ENCODE measurements around the gene SLC35A3.
"Not testable (repeated sequence)": the region's sequence is repeated elsewhere in the genome, so short reads cannot be mapped to it uniquely, and the experiment has no call there.

The SLC35A3 gene

DNA sequence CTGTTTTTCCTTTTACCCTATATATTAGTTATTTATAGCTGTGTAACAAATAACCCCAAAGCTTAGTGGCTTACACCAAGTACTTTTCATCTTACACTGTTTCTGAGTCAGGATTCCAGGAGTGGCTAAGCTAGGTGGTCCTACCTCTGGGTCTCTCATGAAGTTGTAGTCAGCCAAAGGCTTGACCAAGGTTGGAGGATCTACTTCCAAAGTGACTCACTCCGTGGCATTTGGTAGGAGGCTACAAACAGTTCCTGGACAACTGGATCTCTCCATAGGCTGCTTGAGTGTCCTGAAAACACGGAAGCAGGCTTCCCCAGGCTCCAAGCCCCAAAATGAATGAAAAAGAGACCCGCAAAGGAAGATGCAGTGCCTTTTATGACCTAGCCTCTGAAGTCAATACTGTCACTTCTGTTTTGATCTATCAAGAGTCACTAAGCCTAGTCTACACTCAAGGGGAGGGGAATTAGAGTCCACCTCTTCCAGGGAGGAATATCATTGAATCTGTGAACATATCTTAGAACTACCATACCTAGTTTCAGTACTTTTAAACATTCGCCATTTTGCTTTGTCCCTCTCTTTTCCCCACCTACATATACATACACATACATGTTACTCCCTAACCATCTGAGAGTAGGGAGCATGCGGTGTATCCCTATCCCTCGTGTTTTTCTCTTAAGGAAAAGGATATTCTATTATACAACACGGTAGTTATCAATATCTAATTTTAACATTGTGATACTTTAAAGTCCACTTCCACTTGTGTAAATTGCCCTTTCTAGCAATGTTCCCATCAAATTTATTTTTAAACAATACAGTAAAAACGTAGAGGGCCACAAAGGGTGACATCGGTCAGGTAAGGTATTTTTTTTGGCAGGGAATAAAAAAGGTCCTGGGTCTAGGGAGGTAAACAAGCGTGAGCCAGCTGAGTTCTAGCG lies 67.2 kb downstream of the SLC35A3 start:
- DNase-seq (ENCODE audit: low read depth), result no peak

DNA sequence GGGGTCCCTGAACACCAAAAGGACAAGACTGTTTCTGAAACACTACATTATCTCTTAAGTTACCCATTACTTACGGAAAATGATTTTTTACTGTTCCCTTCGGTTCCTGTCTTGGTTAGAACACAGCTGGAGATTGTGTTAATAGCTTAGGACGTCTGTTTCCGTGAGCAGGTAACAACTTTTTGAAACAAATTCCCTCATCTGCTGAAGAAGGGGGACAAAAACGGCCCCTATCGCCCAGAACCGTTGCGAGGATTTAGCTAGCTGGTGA lies 67.8 kb downstream of the SLC35A3 start:
- DNase-seq (ENCODE audit: low read depth), result no peak

DNA sequence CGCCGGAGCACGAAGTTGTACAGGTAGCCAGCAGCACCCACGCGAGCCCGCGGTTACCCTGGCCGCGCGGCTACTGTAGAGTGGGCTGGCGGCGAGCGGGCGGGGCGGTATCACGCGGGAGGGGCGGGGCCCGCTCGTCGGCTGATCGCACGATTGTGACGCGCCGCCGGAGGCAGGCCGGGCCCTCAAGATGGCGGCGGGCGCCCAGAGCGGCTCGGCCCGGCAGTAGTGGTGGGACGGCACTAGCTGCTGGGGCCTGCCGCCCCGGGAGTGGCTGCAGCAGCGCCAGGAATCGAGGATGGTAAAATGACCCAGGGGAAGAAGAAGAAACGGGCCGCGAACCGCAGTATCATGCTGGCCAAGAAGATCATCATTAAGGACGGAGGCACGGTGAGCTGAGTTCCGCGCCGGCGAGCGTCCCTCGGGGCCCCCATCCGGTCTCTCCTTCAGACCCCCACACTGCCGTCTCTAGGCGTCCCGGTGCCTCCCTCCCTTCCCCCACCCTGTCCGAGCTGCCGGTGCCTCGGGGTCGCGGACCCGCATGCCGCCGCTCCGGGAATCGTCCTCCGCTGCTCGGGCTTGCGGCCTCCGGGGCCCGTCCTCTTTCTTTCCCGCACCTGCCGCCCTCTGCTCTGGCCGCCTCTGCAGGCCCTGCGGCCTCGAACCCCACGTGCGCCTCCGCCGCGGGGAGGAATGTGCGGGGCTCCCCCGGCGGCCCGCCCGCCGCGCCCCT lies 68.3 kb downstream of the SLC35A3 start:
- peak; percentile 91 for DNase-seq (ENCODE audit: low read depth)

DNA sequence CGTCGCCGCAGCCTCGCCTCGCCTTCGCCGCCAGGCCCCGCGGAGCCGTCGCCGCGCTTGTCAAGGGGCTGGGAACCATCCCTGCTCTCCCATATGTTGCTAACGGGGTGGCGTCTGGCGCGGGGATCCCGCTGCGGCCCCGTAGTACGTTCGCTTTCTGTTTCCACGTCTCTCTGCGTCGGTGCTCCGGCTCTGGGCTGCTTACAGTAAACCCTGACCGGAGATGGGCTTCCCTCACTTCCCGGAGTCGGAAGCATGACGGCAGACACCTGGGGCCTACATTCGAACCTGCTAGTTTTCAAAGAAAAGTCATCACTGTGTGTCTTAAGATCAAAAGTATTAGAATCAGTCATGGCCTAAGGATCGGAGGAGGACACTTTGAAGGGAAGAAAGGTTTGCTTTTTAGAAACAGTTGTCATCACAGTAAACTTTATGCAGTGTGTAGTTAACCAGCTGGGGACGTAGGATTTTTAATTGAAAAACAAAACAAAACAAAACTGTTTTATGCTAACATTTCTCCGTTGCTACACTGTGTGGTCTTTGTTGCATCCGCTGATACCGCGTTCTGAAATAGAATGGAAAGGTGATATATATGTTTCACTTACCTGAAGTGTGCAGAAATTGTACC lies 69.0 kb downstream of the SLC35A3 start:
- peak; percentile 74 for DNase-seq (ENCODE audit: low read depth)

DNA sequence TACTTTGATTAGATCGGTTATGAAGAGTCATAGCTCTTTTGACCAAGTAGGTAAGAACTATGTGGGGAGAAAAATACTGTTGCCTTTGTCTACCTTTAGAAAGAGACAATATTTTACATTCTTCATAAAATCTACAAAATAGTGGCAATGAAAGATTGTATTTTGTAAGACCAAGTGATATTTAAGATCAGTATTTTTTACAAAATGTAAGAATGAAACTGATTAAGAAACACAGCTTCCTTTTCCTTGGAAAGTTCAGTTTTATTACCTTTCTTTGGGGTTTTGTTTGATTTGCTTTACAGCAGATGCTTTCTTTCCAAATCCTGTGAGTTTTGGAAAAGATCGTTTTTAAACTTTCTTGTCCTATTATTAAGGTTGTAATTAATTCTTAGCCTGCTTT lies 69.8 kb downstream of the SLC35A3 start:
- DNase-seq (ENCODE audit: low read depth), result no peak

DNA sequence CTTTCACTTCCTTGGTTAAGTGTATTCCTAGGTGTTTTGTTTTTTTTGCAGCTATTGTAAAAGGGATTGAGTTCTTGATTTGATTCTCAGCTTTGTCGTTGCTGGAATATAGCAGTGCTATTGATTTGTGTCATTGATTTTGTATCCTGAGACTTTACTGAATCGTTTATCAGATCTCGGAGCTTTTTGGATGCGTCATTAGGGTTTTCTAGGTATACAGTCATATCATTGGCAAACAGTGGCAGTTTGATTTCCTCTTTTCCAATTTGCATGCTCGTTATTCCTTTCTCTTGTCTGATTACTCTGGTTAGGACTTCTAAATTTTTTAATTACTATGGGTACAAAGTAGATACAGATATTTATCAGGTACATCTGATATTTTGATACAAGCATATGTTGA lies 75.4 kb downstream of the SLC35A3 start:
- DNase-seq (ENCODE audit: low read depth), result no peak

DNA sequence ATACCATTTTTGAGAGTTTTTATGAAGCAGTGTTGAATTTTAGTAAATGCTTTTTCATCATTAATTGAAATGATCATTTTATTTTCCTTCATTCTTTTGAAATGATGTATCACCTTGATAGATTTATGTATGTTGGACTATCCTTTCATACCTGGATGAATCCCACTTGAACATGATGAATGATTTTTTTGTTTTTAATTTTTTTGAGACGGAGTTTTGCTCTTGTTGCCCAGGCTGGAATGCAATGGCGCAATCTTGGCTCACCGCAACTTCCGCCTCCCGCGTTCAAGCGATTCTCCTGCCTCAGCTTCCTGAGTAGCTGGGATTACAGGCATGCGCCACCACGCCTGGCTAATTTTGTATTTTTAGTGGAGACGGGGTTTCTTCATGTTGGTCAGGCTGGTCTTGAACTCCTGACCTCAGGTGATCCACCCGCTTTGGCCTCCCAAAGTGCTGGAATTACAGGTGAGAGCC lies 77.5 kb downstream of the SLC35A3 start:
- not testable (repeated sequence) for DNase-seq (ENCODE audit: low read depth)

DNA sequence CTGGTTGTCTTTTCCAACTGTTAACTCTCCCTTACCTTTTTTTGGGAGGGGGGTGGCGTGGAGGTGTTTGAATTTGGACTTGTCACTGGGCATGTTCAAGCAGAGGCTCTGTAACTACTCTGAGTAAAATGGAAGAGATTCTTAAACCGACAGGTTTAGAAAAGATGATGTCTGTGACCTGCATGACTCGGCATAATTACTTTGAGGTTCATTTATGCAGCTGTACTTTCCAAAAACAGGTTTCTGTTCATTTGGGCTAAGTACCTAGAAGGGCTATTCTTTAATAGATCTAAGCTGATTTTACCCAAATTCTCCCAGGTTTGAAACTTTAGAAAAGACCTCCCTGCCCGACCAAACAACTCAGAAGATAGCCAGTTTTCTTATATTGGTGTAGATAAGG lies 80.3 kb downstream of the SLC35A3 start:
- no peak for DNase-seq (ENCODE audit: low read depth)

DNA sequence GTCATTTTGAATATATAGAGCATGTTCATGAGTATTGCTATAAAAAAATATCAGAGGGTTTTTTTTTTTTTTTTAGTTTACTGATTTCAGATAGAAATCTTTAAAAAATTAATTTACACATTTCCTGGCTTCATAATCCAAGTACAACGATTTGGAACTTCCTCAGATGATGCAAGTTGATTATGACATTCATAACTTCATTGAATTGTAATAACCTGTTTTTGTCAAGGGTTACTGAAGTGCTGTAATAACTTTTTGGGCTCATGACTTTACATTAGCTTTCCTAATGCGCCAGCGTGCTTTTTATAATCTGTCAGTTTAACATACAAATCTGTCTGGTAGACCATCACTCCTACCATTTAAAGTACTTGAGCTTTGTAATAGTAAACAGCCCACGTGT lies 81.6 kb downstream of the SLC35A3 start:
- DNase-seq (ENCODE audit: low read depth), result no peak

DNA sequence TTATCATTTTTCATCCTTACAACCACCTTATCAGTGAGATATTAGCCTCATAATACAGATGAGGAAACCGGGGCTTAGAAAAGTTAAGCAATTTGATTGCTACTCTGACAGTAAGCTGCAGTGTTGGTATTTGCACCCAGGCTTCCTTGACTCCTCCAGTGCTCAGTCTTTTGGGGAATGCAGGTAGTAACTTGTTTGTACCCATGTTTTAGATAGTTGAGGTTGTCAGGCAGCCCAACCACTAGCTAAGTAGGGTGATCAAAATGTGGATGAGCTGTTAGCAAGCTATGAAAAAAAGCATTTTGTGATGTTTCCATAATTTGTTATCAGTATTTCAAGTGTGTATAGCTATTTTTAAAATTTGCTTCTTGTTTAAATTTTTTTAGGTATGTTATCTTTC lies 82.1 kb downstream of the SLC35A3 start:
- no peak for DNase-seq (ENCODE audit: low read depth)

DNA sequence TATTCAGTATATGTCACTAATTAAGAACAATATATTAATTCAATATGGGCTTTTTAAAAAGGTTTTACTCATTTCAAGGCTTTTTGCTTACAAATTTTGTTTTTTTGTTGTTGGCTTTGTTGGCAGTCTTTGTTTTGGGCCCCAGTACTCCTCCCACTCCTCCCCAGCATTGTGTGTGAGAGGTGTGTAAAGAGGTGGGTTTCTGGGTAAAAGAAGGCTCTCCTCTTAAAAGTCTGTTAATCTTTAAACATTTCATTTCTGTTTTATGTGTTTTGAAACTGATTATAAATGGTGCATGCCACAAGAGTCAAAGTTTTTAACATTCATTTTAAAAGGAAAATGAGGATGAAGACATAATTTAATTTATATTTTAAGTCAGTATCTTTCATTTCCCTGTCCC lies 83.3 kb downstream of the SLC35A3 start:
- no peak for DNase-seq (ENCODE audit: low read depth)

DNA sequence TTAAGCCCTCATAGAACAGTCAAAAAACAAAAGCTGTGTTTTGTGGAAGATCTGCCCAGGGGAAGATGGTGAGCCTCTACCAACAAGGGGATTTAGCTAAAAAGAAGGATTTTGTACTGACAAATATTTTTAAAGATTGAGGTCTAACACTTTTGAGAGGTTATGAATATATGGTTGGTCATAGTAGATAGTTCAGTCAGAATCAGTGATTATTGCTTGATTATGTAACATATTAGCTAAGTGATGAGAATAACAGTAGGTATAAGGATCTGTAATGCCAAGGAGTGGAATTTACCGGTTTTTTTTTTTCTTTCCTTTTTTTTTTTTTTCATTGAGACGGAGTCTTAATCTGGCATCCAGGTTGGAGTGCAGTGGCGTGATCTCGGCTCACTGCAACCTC lies 83.9 kb downstream of the SLC35A3 start:
- no peak for DNase-seq (ENCODE audit: low read depth)

DNA sequence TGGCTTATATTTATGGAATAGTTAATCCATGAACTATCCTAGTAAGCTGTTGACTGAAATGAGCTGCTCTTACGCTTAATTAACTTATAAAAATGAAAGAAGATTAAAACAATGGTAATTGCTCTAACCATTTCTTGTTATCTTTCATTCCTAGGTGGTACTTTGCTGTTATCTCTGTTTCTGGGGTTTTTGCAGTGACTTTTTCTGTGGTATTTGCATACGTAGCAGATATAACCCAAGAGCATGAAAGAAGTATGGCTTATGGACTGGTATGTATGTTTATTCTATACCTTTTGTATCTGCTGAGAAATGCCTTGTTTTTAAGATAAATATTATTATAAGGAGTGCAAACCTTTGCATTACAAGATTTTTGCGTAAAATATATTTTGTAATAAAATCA lies 91.9 kb downstream of the SLC35A3 start:
- DNase-seq (ENCODE audit: low read depth), result no peak

DNA sequence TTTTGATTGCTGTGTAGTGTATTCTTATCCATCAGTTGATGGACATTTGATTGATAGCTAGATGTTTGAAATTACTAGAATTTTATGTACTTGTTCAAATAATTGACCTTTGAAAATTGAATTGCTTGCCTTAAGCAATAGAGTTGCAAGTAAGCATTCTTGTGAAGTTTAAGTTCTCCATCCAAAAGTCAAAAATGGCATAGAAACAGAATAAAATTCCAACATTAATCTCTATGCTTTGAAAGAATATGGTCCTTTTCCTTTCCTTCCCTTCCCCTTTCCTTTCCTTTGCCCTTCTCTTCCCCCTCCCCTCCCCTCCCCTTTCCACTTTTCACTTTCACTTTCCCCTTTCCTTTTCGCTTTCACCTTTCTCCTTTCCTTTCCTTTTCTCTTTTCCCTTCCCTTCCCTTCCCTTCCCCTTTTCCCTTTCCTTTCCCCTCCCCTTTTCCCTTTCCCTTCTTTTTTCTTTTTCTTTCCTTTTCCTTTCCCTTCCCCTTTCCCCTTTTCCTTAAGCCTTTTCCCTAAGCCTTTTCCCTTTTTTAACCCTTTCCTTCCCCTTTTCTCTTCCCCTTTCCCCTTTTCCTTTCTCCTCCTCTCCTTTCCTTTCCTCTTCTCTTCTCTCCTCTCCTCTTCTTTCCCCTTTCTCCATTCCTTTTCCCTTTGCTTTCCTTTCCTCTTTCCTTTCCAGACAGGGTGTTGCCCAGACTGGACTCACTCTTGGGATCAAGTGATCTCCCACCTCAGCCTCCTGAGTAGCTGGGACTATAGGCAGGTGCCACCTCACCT lies 95.6 kb downstream of the SLC35A3 start:
- no peak for DNase-seq (ENCODE audit: low read depth)

DNA sequence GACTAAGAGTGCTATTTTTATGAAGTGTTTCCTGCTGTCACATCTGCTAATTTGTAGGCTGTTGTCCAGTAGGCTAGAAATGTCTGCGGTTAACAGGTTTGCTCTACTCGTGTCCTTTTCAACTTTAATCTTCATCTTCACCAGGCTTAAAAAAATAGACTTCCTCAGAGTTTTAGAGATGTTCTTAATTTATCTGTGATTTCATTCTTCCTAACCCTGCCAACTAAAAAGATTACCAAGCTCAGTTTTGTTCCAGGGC lies 96.1 kb downstream of the SLC35A3 start:
- no peak for DNase-seq (ENCODE audit: low read depth)

DNA sequence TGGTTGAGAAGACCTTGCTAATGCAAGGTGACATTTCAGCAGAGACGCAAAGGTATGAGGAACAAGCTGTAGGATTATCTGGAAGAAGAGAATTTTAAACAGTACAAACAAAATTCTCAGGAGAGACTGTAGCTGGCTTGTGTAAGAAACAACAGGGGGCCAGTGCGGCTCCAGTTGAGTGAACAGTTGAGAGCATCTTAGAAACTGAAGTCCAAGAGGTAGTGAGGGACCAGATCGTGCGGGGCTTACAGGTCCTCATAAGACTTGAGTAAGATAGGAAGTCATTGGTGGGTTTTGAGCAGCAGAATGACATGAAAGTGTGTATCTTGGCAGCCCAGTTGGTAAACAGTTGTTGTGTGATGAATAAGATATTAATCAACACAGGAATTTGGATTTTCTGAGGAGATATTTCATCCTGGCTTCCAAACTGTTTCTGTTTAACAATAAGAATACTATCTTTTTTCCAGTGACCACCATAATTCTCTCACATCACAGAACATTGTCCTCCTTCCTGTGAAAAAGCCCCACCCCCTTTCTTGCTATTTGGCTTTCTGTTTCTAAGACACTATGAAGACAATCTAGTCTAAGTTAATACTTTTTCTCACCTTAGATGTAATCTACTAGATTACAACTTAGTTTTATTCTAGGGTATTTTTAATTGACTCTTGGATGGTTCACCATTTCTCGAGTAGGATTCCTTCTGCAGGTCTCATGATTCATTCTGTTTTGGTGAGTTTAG lies 100.6 kb downstream of the SLC35A3 start:
- no peak for DNase-seq (ENCODE audit: low read depth)

DNA sequence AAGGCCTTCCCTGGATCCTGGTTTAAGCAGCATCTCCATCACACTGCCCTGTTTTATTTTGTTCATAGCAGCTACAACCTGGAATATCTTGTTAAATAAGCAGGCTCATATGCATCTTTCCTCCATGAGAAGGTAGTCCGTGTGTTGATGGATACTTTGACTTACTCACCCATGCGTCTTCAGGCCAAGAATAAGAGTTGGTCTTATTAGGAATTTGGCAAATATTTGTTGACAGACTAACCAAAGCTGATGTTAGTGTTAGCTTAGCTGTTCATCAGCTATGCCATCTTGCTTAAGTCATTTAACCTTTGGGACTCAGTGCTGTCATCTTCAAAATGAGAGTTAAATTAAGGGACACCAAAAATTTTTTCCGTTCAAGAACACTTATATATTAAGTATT lies 103.7 kb downstream of the SLC35A3 start:
- DNase-seq (ENCODE audit: low read depth), result no peak

DNA sequence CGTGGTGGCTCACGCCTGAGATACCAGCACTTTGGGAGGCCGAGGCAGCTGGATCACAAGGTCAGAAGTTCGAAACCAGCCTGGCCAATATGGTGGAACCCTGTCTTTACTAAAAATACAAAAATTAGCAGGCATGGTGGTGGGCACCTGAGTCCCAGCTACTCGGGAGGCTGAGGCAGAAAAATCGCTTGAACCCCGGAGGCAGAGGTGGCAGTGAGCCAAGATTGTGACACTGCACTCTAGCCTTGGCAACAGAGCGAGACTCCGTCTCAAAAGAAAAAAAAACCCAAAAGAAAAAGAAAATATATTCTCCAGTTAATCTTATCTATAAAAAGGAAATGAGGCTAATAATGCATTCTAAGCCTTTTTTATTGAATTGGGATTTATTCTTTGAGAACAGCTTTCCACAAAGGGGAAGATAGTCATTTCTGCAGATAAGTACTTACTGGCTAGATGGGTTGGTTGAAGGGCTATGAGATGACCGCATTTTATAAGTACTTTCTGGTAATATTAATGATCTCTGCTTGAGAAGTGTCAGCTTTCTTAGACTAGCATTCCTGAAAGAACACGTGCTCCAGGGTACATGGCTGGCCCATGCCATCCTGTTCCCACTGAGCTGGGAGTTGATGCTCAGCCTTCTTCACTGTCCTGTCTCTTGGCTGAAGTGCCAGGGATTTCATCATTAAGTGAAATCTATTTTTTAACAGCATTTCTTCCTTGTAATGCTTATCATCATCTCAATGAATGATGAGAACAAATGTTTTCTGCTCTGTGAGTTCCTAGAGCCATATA lies 105.0 kb downstream of the SLC35A3 start:
- no peak for DNase-seq (ENCODE audit: low read depth)

DNA sequence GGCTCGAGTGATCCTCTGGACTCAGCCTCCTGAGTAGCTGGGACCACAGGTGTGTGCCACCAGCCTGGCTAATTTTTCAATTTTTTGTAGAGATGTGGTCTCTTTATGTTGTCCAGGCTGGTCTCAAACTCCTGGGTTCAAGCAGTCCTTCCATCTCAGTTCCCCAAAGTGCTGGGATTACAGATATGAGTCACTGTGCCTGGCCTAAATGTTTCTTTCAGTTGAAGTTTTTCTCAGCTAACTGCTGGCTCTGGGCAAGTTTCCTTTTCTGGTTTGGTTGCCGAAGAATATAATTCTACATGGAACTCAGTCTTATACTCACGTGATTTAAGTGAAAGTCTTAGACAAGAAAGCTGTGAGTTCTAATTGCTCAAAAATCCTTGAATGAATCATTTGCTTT lies 106.0 kb downstream of the SLC35A3 start:
- no peak for DNase-seq (ENCODE audit: low read depth)

DNA sequence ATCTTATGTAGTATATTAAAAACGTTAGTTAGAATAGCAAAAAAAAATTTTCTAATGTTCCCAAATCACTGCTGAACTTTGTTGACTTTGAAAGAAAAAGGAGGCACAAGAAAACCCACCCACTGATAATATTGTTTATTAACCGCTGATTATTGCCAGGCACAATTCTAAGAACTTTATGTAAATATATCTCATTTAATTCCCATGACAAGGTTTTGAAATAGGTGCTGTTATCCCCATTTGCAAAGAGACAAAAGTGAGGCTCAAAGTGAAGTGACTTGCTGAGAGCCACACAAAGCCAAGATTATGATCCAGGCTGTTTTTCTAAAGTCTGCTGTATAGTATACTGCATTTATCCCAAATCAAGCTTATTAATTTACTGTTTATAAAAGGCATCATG lies 106.5 kb downstream of the SLC35A3 start:
- DNase-seq (ENCODE audit: low read depth), result no peak

DNA sequence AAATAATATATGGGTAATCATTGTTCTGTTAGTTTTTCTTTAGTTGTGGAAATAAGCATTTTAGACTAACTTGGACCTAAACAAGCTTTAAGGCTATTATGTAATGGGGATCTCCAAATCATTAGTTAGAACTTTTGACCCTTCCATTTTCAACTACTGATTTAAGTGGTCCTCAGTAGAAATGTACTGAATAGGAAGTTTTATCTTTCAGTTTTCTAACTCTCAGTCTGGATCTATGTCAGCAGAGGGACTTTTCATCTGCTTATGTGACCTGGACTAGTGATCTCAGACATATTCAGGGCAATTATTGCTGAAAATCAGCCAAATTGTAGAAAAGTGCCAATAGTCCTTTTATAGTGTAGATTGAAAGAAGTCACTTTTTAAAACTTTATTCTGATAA lies 106.9 kb downstream of the SLC35A3 start:
- DNase-seq (ENCODE audit: low read depth), result no peak

All from activated T-cell treated with anti-CD3 and anti-CD28 coated beads for 48 hours (primary cell).